ENCODE data around the gene COL11A1.

COL11A1 gene

DNA sequence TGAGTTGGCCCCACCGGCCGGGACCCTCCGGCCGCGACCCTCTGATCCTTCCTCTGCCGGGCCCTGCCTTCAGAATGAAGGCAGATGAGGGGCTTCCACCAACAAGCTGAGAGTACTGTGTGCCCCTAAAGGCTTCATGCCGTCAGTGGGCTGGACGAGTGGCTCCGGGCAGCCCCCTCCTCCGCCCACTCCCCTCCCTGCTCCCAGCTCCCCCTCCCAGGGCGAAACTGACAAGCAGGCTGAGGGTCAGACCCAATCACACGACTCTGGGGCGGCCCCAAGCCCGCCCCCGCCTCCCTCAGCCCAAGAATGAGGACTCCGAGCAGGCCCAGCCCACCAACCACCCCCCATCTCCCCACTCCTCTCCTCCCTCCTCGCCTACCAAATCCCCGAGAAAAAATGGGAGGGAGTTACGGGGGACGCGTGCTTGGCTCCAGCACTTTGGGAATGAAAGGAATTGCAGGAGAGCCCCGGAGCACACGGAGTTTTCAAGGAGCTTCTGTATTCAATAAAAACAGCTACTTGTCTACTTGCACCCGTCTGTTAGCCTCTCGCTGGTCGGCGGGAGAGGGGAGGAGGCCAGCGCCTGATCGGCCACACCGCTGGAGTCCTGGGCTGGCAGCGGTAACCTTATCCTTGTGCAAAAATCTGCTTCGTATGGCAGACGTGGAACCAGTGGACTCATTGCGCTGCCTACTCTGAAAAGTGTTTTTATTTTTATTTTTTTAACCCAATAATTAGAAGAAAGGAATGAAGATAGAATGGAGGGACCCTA lies at the start of gene COL11A1:
Gene COL11A1 (minus strand): TSS at position 147 of the 775 bp plus-strand sequence. CDS start 344 bp downstream, outside the sequence.
- no peak for DNase-seq (ENCODE audit: low spot score)
- TF ChIP-seq CTCF (IDR thresholded peaks at IDR 0.05; ENCODE audit: extremely low read depth, missing control alignments): no peak

- no peak for TF ChIP-seq CTCF (IDR thresholded peaks at IDR 0.05; ENCODE audit: extremely low read depth, missing control alignments)
- DNase-seq (ENCODE audit: low spot score): no peak
Observed at GRCh38 chr1:103156966-103157365, 48.6 kb upstream of the COL11A1 start.

- no peak for DNase-seq (ENCODE audit: low spot score)
- TF ChIP-seq CTCF (IDR thresholded peaks at IDR 0.05; ENCODE audit: extremely low read depth, missing control alignments): no peak
Observed at GRCh38 chr1:103146166-103146565, 37.8 kb upstream of the COL11A1 start.

- DNase-seq (ENCODE audit: low spot score): no peak
- no peak for TF ChIP-seq CTCF (IDR thresholded peaks at IDR 0.05; ENCODE audit: extremely low read depth, missing control alignments)
Observed at GRCh38 chr1:103145449-103145848, 37.1 kb upstream of the COL11A1 start.

DNA sequence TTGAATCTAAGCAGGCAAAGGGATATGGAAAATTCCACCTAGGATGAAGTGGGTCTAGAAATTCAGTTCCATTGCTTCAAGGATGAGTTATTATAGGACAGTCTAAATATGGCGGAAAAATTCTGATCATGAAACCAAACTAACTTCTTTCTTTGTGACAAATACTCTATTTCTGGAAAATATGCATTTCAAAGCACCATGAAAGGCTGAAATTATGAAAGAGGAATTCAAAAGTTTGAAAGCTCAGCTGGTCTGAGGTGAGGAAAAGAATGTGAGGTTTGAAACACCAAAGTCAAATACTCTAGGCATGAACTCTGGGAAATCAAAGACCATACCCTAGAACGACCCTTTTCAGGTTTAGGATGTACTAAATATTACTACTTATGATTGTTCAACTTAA lies 36.4 kb upstream of the COL11A1 start:
- DNase-seq (ENCODE audit: low spot score): no peak
- TF ChIP-seq CTCF (IDR thresholded peaks at IDR 0.05; ENCODE audit: extremely low read depth, missing control alignments): no peak

DNA sequence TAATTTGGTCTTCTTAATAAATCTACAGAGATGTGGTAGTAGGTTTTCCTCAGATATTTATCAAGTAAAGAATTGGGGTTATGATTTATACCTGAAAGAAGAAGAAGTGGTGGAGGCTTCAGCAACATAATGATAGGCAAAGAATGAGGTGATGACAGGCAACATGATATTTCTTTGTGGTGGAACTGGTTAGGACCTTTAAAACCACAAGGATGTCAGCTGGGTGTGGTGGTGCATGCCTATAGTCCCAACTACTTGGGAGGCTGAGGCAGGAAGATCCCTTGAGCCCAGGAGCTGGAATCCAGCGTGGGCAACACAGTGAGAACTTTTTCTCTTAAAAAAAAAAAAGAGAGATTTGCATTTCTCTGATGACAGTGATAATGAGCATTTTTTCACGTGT lies 34.1 kb upstream of the COL11A1 start:
- no peak for TF ChIP-seq CTCF (IDR thresholded peaks at IDR 0.05; ENCODE audit: extremely low read depth, missing control alignments)

DNA sequence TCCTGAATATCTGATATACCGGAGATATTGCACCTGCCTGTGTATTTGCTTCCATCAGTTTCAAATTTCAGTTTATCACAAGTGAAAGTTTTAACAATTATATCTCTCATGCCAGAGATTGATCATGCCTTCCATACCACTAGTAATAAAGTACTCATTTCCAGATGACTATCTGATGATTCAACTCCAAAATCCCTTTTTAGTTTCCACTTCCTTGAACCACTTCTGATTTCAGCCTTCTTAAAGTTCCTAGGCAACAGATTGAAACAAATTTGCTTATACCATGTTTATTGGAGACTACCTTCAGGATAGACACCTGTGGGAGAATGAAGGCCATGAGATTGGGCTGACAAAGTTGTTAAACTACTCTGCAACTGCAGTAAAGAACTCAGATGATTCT lies 21.5 kb upstream of the COL11A1 start:
- DNase-seq (ENCODE audit: low spot score): no peak
- TF ChIP-seq CTCF (IDR thresholded peaks at IDR 0.05; ENCODE audit: extremely low read depth, missing control alignments): no peak

More for the DNA sequence above, 34.1 kb upstream of the COL11A1 start:
- no peak for DNase-seq (ENCODE audit: low spot score)
